Erythroblast (primary cell): ENCODE results near the gene CLIP3.

Experiments used
- GATA1 ChIP-seq: IDR thresholded peaks from 2 replicates; pipeline ENCODE4 v1.6.1; 2011; ENCODE audit warnings: low read depth, mild to moderate bottlenecking, control low read depth, low read length, moderate library complexity
- POLR2A ChIP-seq: IDR thresholded peaks from 2 replicates; pipeline ENCODE4 v1.6.1; 2011; ENCODE audit warnings: mild to moderate bottlenecking, low read length

- no peak for TF ChIP-seq POLR2A
- TF ChIP-seq GATA1: no peak
Observed at GRCh38 chr19:35973487-35973886, 59.2 kb downstream of the CLIP3 start.
